ENCODE measurements around the gene ENTPD1. TPM values are rescaled to one million over a fixed set of nuclear protein-coding genes. Genes with fewer than 3 reads are reported as not detected.
"Not testable (repeated sequence)": the region's sequence is repeated elsewhere in the genome, so short reads cannot be mapped to it uniquely, and the experiment has no call there.

ENTPD1 gene
- total and polyA plus RNA-seq, 9 of the 15 experiments (the other 6 are each of a cell fraction or from before 2014, with no cell fraction given): 0.07 to 1.5 (median 0.37) TPM

- H3K4me3 ChIP-seq; intact Hi-C loops (cut with micrococcal nuclease); H3K9me3 ChIP-seq (replicated peaks; ENCODE audit: control insufficient read depth, insufficient read depth, low read depth, low read length); CTCF ChIA-PET (ENCODE audit: low intra/inter-chr PET ratio); H3K27ac ChIP-seq (ENCODE audit: extremely low read depth, low read depth, low read length); H4K20me1 ChIP-seq (replicated peaks; ENCODE audit: control insufficient read depth, insufficient read depth, low read length); H3K4me1 ChIP-seq (replicated peaks in 1 of 2; ENCODE audit: control insufficient read depth in 2 of 2, insufficient read depth in 2 of 2, low read length in 2 of 2); H3K9me1 ChIP-seq (ENCODE audit: control insufficient read depth, insufficient read depth, low read length); H3K79me2 ChIP-seq (ENCODE audit: control insufficient read depth, insufficient read depth, low read length); H3K36me3 ChIP-seq (ENCODE audit: control insufficient read depth, insufficient read depth, low read length); in situ Hi-C loops (cut with MboI); POLR2A ChIA-PET; H3K27me3 ChIP-seq (ENCODE audit: control insufficient read depth in 2 of 2, insufficient read depth in 2 of 2, low read length in 2 of 2); H3K4me2 ChIP-seq (ENCODE audit: insufficient read depth, low read length); H3K9ac ChIP-seq (ENCODE audit: insufficient read depth in 1 of 2, low read depth in 2 of 2, low read length in 2 of 2); BruUV-seq (replicated peaks); ATAC-seq; H2AFZ ChIP-seq (ENCODE audit: low read depth, low read length); TF ChIP-seq FOXM1 (CRISPR knock-in tag; IDR thresholded peaks at IDR 0.05; ENCODE audit: low read depth): not testable (repeated sequence)
- DNase-seq (ENCODE audit: extremely low read depth in 1 of 4, low spot score in 3 of 4): peak; percentile 20 to 82 (median 30)
- 1% methylated on average over 6 of the region's 7 CpGs for WGBS (ENCODE audit: insufficient coverage, low coverage, missing lambda C conversion rate)
- FAIRE-seq: peak; percentile 89
- TF ChIP-seq CBFA2T3 (IDR thresholded peaks at IDR 0.05) (peak; percentile 83), SMARCE1 (IDR thresholded peaks at IDR 0.05) (peak; percentile 20; the same call in 1 of the 2 replicates), NFIC (IDR thresholded peaks at IDR 0.05) (peak; percentile 34; the same call in 1 of the 2 replicates), TRIM24 (IDR thresholded peaks at IDR 0.05) (0 out of 4 replicates have a peak, but pooled peaks of 1 of the 2 experiments have one; percentile 17), CCNT2 (IDR thresholded peaks at IDR 0.05; ENCODE audit: borderline replicate concordance, extremely low read depth, insufficient read length, low read depth, low read length) (peak; percentile 19), FOXM1 (IDR thresholded peaks at IDR 0.05; ENCODE audit: low read depth) (peak; percentile 37; the same call in 1 of the 2 replicates), KDM1A (IDR thresholded peaks at IDR 0.05) (peak; percentile 40 to 52; a peak in 2 of 4 replicates), PML (IDR thresholded peaks at IDR 0.05; ENCODE audit: low read length) (peak; percentile 44; the same call in 1 of the 2 replicates), SMARCA4 (IDR thresholded peaks at IDR 0.05) (peak; percentile 57; the same call in 1 of the 2 replicates), TBL1XR1 (IDR thresholded peaks at IDR 0.05; ENCODE audit: low read length in 2 of 2) (0 out of 4 replicates have a peak, but pooled peaks of 1 of the 2 experiments have one; percentile 27), DPF2 (IDR thresholded peaks at IDR 0.05) (peak; percentile 62), ZBTB17 (CRISPR knock-in tag; IDR thresholded peaks at IDR 0.05) (peak; percentile 52; the same call in 1 of the 2 replicates), ARID1B (IDR thresholded peaks at IDR 0.05) (peak; percentile 83), RCOR1 (IDR thresholded peaks at IDR 0.05; ENCODE audit: borderline replicate concordance in 1 of 2, low read depth in 2 of 2, low read length in 2 of 2) (peak in 1 of 2 experiments; percentile 60; a peak in 1 of 4 replicates), TCF3 (CRISPR knock-in tag; IDR thresholded peaks at IDR 0.05) (peak; percentile 84), STAT5A (IDR thresholded peaks at IDR 0.05; ENCODE audit: borderline replicate concordance, low read length) (peak; percentile 40; the same call in 1 of the 2 replicates), RAD51 (IDR thresholded peaks at IDR 0.05; ENCODE audit: borderline replicate concordance, low read depth) (peak; percentile 20; the same call in 1 of the 2 replicates), ZSCAN29 (IDR thresholded peaks at IDR 0.05) (peak; percentile 84), MTA2 (IDR thresholded peaks at IDR 0.05; ENCODE audit: low read depth) (peak; percentile 60), SMAD4 (CRISPR knock-in tag; conservative IDR thresholded peaks at IDR 0.05) (0 out of 2 replicates have a peak, but pooled peaks have one; percentile 16), MLLT1 (IDR thresholded peaks at IDR 0.05) (peak in 1 of 2 experiments; percentile 58; a peak in 1 of 4 replicates), POLR2AphosphoS5 (IDR thresholded peaks at IDR 0.05; ENCODE audit: control insufficient read depth, insufficient read depth, low read depth, low read length) (0 out of 2 replicates have a peak, but pooled peaks have one; percentile 44), NCOR1 (IDR thresholded peaks at IDR 0.05) (peak; percentile 67), KLF16 (IDR thresholded peaks at IDR 0.05) (peak; percentile 36; the same call in 1 of the 2 replicates), SOX6 (IDR thresholded peaks at IDR 0.05) (peak; percentile 48), ZNF384 (IDR thresholded peaks at IDR 0.05; ENCODE audit: low read depth, low read length) (peak; percentile 78), CBFA2T2 (conservative IDR thresholded peaks at IDR 0.05) (peak; percentile 74)
These were observed 35.2 kb upstream of the ENTPD1 start for GRCh38 chr10:95720745-95721144.

All from K562 (cell line).